ENCODE data around the gene DSE.

Gene DSE

GRCh38 chr6:116456106-116456505 lies 85.4 kb downstream of the DSE start:
- TF ChIP-seq CTCF (IDR thresholded peaks at IDR 0.05) (no peak), ZFX (IDR thresholded peaks at IDR 0.05; ENCODE audit: borderline replicate concordance) (no peak)
- no peak overlapping the region for H3K27ac ChIP-seq

- TF ChIP-seq ZFX (IDR thresholded peaks at IDR 0.05; ENCODE audit: borderline replicate concordance) (no peak), CTCF (IDR thresholded peaks at IDR 0.05) (no peak)
- H3K27ac ChIP-seq = no peak overlapping the region
Observed at GRCh38 chr6:116456927-116457326, 86.2 kb downstream of the DSE start.

DNA sequence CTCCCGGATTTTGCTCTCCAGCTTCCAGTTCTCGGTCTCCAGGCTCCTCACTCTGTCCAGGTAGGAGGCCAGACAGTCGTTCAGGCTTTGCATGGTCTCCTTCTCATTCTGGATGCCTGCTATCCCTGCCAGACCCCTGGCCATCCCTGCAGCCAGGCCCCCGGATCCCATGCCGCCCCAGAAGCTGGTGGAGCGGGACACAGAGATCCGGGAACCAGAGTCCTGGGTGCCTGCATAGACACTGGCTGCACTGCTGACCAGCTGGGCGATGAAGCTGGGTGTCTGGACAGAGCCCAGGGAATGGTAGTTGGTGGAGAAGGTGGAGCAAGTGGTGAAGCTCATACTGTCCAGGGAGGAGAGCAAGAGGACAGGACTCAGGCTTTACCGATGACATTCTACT lies 87.5 kb downstream of the DSE start:
- TF ChIP-seq ZFX (IDR thresholded peaks at IDR 0.05; ENCODE audit: borderline replicate concordance) = no peak
- TF ChIP-seq CTCF (IDR thresholded peaks at IDR 0.05) = no peak
- no peak overlapping the region for H3K27ac ChIP-seq

DNA sequence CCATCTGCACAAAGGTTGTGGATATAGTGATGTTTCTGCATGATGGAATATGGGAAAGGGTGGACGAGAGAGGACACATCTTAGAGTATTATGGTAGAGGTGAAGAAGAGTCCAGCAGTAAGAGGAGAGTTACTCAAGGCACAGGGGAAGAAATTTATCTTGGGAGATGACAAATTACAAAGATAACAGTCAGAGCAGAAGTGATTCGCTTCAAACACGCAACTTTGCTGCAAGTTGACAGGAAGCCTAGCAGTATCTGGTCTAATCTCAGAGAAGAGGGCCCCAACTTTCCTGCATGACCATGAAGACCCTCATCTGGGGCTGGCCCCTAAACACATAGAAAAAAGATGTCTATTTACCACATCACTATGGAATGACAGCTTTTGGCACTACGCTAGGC lies 89.2 kb downstream of the DSE start:
- no peak overlapping the region for H3K27ac ChIP-seq
- TF ChIP-seq ZFX (IDR thresholded peaks at IDR 0.05; ENCODE audit: borderline replicate concordance) = no peak
- TF ChIP-seq CTCF (IDR thresholded peaks at IDR 0.05) = no peak

DNA sequence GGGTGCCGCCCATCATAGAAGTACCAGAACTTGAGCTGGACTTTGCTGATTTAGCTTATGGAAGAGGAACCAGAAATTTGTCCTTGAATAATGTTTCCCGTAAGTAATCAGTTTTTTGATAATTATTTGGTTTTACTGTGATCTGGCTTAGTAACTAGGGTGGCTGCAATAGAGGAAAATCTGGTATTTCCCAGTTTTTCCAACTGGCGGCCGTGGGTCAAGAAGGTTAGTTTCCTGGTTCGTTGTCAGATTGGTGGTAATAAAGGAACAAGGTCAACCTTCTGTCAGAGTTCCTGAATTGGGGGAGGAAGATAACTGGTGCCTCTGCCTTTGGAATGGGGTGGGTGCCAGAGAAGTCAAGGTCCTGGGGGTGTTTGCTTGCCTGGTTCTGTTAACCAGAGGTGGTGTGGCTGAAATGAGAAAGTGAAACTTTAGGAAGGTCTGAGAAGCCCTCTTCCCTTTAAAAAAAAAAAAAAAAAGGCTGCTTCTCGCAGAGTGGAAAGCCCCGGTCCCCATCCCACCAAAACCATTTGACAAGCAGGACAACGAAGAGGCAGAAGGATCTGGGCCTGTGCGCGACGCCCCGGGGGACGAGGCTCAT lies 90.7 kb downstream of the DSE start, which contains the start of gene CALHM6:
Gene CALHM6, plus strand, starts transcription at position 45 of the 601 bp plus-strand sequence. Its CDS starts 555 bp downstream, at position 600.
- TF ChIP-seq CTCF (IDR thresholded peaks at IDR 0.05) (no peak), ZFX (IDR thresholded peaks at IDR 0.05; ENCODE audit: borderline replicate concordance) (no peak)
- H3K27ac ChIP-seq = no peak within 1 kb of the TSS

DNA sequence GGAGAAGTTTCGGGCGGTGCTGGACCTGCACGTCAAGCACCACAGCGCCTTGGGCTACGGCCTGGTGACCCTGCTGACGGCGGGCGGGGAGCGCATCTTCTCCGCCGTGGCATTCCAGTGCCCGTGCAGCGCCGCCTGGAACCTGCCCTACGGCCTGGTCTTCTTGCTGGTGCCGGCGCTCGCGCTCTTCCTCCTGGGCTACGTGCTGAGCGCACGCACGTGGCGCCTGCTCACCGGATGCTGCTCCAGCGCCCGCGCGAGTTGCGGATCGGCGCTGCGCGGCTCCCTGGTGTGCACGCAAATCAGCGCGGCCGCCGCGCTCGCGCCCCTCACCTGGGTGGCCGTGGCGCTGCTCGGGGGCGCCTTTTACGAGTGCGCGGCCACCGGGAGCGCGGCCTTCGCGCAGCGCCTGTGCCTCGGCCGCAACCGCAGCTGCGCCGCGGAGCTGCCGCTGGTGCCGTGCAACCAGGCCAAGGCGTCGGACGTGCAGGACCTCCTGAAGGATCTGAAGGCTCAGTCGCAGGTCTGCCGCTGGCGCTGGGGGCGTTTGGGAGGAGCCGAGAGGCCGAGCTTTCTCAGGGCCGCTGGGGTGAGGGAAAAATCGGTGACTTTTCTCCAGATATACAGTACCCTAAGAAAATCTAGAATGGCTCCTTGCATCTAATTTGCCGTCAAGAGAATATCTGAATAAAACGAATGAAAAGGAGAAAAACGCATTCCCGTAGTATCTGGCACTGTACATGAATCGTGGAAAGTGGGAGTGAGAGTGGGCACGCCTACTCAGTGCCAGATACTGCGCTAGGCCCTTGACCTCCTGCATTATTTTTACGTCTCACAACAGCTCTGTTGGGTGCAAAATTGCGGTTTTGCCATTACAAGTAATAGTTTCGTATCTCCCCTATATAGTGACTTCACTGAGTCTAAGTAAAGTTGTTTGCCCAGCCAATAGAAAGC lies 91.5 kb downstream of the DSE start:
- no peak for TF ChIP-seq CTCF (IDR thresholded peaks at IDR 0.05)
- no peak for TF ChIP-seq ZFX (IDR thresholded peaks at IDR 0.05; ENCODE audit: borderline replicate concordance)
- no peak overlapping the region for H3K27ac ChIP-seq

- no peak overlapping the region for H3K27ac ChIP-seq
Observed at GRCh38 chr6:116463301-116463700, 92.6 kb downstream of the DSE start.

More at GRCh38 chr6:116463301-116463700, 92.6 kb downstream of the DSE start:
- TF ChIP-seq CTCF (IDR thresholded peaks at IDR 0.05) (no peak), ZFX (IDR thresholded peaks at IDR 0.05; ENCODE audit: borderline replicate concordance) (no peak)
